GM21367 (cell line): Measurements from ENCODE around the gene TSPAN4.

Experiments
- ATAC-seq: cut with Tn5 transposase; IDR thresholded peaks from one replicate; pipeline ENCODE4 v1.9.1; 2021; ENCODE audit not compliant: unreplicated experiment

The TSPAN4 gene

DNA sequence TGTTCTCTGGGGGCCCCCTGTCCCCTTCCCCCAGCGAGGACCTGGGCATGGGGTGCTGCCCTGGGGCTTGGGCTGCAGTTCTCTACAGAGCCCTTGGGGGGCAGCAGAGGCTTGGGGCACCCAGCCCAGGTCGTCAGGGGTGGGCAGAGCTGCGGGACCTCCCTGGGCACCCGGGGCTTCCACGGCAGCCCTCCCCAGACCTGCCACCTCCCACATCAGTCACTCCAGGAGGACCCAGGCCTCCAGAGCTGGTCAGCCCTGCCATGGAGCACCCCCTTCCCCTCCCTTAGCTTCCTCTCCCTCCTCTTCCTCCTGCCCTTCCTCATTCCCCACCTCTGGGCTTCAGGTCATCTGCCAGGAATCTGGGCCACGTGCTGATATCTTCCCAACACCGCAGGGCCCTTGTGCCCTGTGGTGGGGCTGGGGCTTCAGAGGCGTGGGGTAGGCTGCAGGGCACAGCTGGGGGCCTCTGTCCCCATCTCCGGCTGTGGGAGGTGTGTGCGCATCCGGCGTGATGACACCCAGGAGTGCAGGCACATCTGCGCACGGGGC, 5.8 kb downstream of the TSPAN4 start:
- ATAC-seq = no peak

GRCh38 chr11:849104-849824, 6.6 kb downstream of the TSPAN4 start:
- no peak for ATAC-seq

GRCh38 chr11:849951-850774, 7.5 kb downstream of the TSPAN4 start:
- no peak for ATAC-seq

- no peak for ATAC-seq
Observed at GRCh38 chr11:850775-851763, 8.4 kb downstream of the TSPAN4 start.

DNA sequence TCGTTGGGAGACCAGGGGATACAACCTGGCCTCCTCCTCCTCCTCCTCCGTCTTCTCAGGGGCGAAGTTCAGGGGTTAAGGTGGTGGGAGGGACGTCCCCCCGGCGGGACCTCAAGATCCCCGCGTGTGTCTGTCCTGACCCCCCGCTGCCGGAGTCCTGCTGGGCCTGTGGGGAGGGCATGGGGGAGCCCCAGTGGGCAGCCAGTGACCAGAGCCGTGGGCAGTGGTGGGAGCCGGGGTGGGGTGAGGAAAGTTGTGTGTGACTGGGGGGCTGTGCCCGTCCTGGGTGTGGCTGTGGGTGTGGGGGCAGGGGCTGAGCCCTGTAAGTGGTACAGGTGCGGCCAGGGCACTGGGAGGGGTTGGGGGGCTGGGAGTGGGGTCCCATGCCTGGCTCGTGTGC, 10.1 kb downstream of the TSPAN4 start:
- no peak for ATAC-seq

DNA sequence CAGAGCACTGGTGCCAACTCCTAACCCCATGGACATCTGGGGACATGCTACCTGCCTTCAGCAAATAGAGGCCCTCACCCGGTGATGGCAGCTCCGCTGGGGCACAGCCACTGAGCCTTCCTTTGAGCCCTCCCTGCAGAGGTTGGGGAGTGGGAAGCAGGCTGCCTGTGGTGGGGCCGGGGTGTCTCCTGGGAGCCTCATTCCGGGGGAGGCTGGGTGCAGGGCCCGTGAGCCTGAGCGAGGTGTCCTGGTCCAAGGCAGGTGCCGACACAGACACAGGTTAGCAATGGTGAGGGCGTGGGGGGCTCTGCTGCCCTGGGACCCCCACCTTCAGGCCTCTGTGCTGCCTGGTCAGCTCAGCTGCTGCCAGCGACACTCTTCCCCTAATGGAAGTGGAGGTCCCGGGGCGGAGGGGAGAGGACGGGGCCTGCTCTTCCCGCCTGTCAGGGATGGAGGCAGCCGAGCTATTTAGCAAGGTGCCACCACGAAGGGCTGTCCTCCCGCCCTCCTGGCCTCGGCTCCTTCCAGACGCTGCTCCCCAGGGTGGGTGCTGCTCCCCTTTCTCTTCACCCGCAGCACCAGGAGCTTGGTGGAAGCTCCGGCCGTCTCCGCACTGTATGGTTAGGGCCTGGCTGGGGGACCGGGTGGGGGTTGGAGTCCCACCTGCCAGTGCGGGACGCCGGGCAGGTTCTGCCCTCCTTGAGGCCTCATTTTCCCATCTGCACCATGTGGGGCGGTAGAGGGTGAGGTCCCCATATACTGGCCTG, 11.2 kb downstream of the TSPAN4 start:
- ATAC-seq = no peak

- ATAC-seq = no peak
Observed at GRCh38 chr11:854601-855329, 12.1 kb downstream of the TSPAN4 start.

GRCh38 chr11:855330-855674, 12.7 kb downstream of the TSPAN4 start:
- no peak for ATAC-seq

- no peak for ATAC-seq
Observed at GRCh38 chr11:855796-856195, 13.1 kb downstream of the TSPAN4 start.

DNA sequence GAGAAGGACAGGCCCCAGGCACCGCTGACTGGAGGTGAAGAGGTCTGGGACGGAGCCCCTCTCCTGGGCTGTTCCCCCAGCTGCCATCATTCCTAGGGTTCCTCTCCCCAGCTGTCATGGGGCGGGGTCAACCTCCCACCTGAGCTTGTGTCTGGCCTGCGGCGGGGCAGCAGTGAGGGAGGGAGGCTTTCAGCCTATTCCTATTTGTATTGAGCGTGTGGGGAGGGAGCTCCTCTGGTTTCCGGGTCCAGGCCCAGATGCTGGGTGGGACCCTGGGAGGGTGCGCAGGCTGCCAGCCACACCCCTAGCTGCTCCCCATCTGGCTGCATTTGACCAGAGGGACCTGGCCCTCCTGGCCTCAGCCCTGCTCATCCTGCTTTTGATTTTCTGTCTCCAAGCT, 13.7 kb downstream of the TSPAN4 start:
- ATAC-seq = no peak

GRCh38 chr11:858053-858761, 15.6 kb downstream of the TSPAN4 start:
- no peak for ATAC-seq

- no peak for ATAC-seq
Observed at GRCh38 chr11:858762-859339, 16.2 kb downstream of the TSPAN4 start.

GRCh38 chr11:859394-860131, 16.9 kb downstream of the TSPAN4 start:
- no peak for ATAC-seq

DNA sequence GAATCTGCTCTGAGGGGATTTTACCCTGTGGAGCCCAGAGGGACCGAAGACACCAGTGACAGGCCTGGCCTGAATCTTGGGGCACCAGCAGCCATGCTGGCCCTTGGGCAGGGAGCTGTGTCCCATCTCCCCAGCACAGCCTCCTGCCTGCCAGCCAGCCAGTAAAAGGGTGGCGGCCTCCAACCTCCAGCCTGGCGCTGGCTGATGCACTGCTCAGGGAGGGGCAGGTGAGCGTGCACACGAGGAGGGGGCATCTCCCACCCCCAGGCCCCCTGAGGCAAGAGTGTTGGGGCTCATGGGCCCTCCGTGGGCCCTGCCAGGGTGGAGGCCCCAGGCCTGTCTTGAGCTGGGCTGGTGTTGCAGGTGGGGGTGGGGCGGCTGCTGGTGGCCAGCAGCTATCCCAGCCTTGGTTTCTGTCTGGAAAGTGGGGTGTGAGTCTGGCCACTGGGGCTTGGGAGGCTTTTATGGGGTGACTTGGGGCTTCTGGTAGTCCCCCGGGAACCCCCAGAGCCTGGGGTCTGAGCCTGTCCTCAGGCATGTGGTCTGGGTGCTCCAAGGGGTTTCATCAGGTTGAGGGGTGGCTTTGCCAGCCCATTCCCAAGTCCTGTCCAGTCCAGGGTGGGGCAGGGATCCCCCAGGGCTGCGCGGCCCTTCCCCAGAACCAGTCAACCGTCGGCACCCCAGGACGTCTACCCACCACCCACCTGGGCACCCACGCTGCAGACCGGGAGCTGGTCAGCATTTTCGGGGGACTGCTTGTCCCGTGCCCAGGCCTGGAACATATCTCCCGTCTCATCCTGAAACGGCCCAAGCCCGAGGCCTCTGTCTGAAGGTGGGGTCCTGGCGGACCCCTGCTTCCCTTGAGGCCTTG, 17.8 kb downstream of the TSPAN4 start:
- no peak for ATAC-seq

- no peak for ATAC-seq
Observed at GRCh38 chr11:861105-861479, 18.4 kb downstream of the TSPAN4 start.

DNA sequence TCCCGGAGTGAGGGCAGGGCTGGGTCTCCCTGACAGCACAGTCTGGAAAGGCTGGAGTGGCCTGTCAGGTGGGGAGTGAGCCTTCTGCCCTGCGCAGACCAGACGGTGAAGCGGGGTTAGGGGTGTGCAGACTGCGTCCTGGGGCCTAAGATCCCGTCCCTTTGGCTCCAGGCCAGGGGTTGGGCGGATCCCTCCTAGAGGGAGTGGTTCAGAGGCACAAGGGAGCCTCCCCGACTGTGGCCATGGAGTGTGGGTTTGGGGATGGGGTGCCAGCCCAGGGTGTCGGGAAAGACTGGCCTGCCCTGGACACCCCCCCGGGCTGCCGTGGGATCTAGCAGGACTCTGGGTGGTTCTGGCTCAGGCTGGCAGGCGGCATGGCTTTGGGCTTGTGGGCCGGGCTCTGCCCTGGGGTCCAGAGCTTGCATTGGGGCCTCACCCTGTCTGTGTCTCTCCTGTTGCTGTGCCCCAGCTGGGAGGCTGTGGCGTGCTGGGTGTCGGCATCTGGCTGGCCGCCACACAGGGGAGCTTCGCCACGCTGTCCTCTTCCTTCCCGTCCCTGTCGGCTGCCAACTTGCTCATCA, 19.5 kb downstream of the TSPAN4 start:
- ATAC-seq = no peak

DNA sequence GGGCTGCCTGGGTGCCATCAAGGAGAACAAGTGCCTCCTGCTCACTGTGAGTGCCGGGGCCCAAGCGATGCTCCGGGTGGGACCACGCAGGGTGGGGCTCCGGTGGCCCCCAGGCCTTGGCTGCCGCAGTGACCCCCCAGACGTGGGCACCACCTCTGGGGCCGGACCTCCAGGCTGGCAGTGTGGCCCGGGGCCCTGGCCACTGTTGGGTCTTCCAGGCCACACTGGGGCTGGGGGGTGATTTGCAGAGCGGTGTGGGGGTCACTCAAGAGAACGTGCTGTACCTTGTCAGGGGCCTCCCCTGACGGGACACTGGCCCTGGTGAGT, 20.0 kb downstream of the TSPAN4 start:
- no peak for ATAC-seq
